Stimulated activated effector memory CD8-positive, alpha-beta T cell treated with anti-CD3 and anti-CD28 coated beads, Interleukin-12 subunit alpha, Interleukin-12 subunit beta, amount 100 ng/mL, for 72 hours (primary cell): Measurements from ENCODE around the gene HDAC4.

ENCODE experiments used
- ATAC-seq: fragments of 150-1000 bp; cut with Tn5 transposase; 2 replicates; pipeline ENCODE4 v1.10.0; 2021
- DNase-seq, 2 donors: peaks; one replicate each; pipeline ENCODE4 v3.0.0; 2021 to 2022; ENCODE audit warnings: low spot score in 2 of 2
- H3K27ac Mint-ChIP-seq: one replicate; pipeline ENCODE4 v1.8.0; 2022; ENCODE audit warnings: mild to moderate bottlenecking, mixed read lengths
- H3K36me3 Mint-ChIP-seq: one replicate; pipeline ENCODE4 v1.8.0; 2022; ENCODE audit warnings: mild to moderate bottlenecking, mixed read lengths
- H3K4me1 Mint-ChIP-seq: one replicate; pipeline ENCODE4 v1.8.0; 2022; ENCODE audit warnings: mixed read lengths
- H3K4me3 Mint-ChIP-seq: one replicate; pipeline ENCODE4 v1.8.0; 2022; ENCODE audit warnings: mild to moderate bottlenecking, mixed read lengths
- H3K9me3 Mint-ChIP-seq: one replicate; pipeline ENCODE4 v1.8.0; 2022; ENCODE audit warnings: mixed read lengths

HDAC4 gene

GRCh38 chr2:239293775-239294430 lies 106.9 kb downstream of the HDAC4 start:
- peaks cover 17% of the 10 kb centered on the region for H3K36me3 Mint-ChIP-seq
- H3K9me3 Mint-ChIP-seq: no peaks in the 10 kb centered on the region
- peaks cover 63% of the 10 kb centered on the region for H3K4me1 Mint-ChIP-seq
- H3K4me3 Mint-ChIP-seq: peak overlapping the region; percentile 64
- DNase-seq (no peak), ATAC-seq (peak; percentile 76)
- H3K27ac Mint-ChIP-seq: peak overlapping the region; percentile 82

- Mint-ChIP-seq H3K36me3 (peaks cover 12% of the 10 kb centered on the region), H3K9me3 (no peaks in the 10 kb centered on the region), H3K27ac (no peak overlapping the region), H3K4me1 (peaks cover 64% of the 10 kb centered on the region), H3K4me3 (no peak overlapping the region)
- no peak for DNase-seq
- ATAC-seq: no peak
Observed at GRCh38 chr2:239292959-239293774, 107.7 kb downstream of the HDAC4 start.

- Mint-ChIP-seq H3K4me3 (no peak overlapping the region), H3K9me3 (no peaks in the 10 kb centered on the region), H3K4me1 (peaks cover 64% of the 10 kb centered on the region), H3K27ac (no peak overlapping the region), H3K36me3 (peaks cover 16% of the 10 kb centered on the region)
- DNase-seq (no peak), ATAC-seq (no peak)
Observed at GRCh38 chr2:239292531-239292930, 108.3 kb downstream of the HDAC4 start.

- ATAC-seq: no peak
- no peaks in the 10 kb centered on the region for H3K9me3 Mint-ChIP-seq
- H3K27ac Mint-ChIP-seq: no peak overlapping the region
- H3K36me3 Mint-ChIP-seq: peaks cover 16% of the 10 kb centered on the region
- no peak for DNase-seq
- no peak overlapping the region for H3K4me3 Mint-ChIP-seq
- peaks cover 67% of the 10 kb centered on the region for H3K4me1 Mint-ChIP-seq
Observed at GRCh38 chr2:239291475-239292350, 109.1 kb downstream of the HDAC4 start.

GRCh38 chr2:239290618-239291474 lies 110.0 kb downstream of the HDAC4 start:
- Mint-ChIP-seq H3K36me3 (peaks cover 13% of the 10 kb centered on the region), H3K4me3 (no peak overlapping the region), H3K9me3 (no peaks in the 10 kb centered on the region), H3K4me1 (peaks cover 69% of the 10 kb centered on the region), H3K27ac (no peak overlapping the region)
- ATAC-seq (no peak), DNase-seq (no peak)

- H3K9me3 Mint-ChIP-seq: no peaks in the 10 kb centered on the region
- peaks cover 73% of the 10 kb centered on the region for H3K4me1 Mint-ChIP-seq
- H3K36me3 Mint-ChIP-seq: peaks cover 10% of the 10 kb centered on the region
- peak; percentile 43 for ATAC-seq
- peak overlapping the region; percentile 24 for H3K27ac Mint-ChIP-seq
- no peak for DNase-seq
- peak overlapping the region; percentile 52 for H3K4me3 Mint-ChIP-seq
Observed at GRCh38 chr2:239289545-239289944, 111.3 kb downstream of the HDAC4 start.

GRCh38 chr2:239288951-239289511 lies 111.8 kb downstream of the HDAC4 start:
- H3K4me3 Mint-ChIP-seq: peak overlapping the region; percentile 52
- H3K4me1 Mint-ChIP-seq: peaks cover 69% of the 10 kb centered on the region
- peak overlapping the region; percentile 24 for H3K27ac Mint-ChIP-seq
- peaks cover 5% of the 10 kb centered on the region for H3K36me3 Mint-ChIP-seq
- peak in 1 of 2 donors; percentile 74 for DNase-seq
- H3K9me3 Mint-ChIP-seq: no peaks in the 10 kb centered on the region
- ATAC-seq: peak; percentile 87

DNA sequence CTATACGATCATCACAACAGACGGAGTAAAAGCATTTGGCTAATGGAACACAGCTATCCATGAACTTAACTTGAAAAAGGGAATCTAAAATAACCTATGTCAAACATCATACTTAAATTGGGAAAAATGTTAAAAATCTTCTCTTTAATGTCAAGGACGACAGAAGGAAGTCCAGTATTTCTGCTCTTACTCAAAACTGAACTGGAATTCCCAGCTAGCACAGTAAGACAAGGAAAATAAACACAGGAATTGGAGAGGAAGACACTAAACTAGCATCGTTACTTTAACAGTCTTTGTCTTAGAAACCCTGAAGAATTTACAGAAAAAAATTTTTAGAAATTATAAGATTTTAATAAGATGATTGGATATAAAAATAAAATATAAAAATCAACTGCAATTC lies 112.6 kb downstream of the HDAC4 start:
- Mint-ChIP-seq H3K36me3 (peaks cover 4% of the 10 kb centered on the region), H3K9me3 (no peaks in the 10 kb centered on the region), H3K4me3 (no peak overlapping the region), H3K4me1 (peaks cover 63% of the 10 kb centered on the region), H3K27ac (no peak overlapping the region)
- no peak for ATAC-seq
- DNase-seq: no peak

DNA sequence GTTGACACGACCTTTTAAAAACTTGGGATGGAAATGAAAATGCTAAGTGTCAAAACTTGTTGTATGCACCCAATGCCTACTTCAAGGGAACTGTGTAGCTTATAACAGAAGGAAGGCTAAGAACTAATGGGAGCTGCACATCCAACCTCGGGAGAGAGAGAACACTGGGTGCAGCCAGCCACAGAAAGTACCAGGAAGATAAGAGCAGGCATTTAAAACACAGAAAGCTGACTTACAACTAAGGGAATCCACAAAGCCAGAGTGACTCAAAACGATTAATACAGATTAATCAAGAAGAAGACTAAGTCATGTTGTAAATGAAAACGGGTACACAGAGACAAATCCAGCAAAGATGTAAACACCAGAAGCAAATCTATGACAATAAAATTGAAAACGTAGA lies 113.4 kb downstream of the HDAC4 start:
- H3K4me1 Mint-ChIP-seq: peaks cover 60% of the 10 kb centered on the region
- H3K9me3 Mint-ChIP-seq: no peaks in the 10 kb centered on the region
- no peak overlapping the region for H3K27ac Mint-ChIP-seq
- H3K4me3 Mint-ChIP-seq: no peak overlapping the region
- ATAC-seq (no peak), DNase-seq (no peak)
- H3K36me3 Mint-ChIP-seq: peaks cover 4% of the 10 kb centered on the region

- H3K9me3 Mint-ChIP-seq: no peaks in the 10 kb centered on the region
- no peak for ATAC-seq
Observed at GRCh38 chr2:239286901-239287300, 113.9 kb downstream of the HDAC4 start.

GRCh38 chr2:239285932-239286230 lies 114.9 kb downstream of the HDAC4 start:
- Mint-ChIP-seq H3K4me1 (peaks cover 60% of the 10 kb centered on the region), H3K36me3 (peaks cover 4% of the 10 kb centered on the region), H3K27ac (no peak overlapping the region), H3K4me3 (peak overlapping the region; percentile 55), H3K9me3 (no peaks in the 10 kb centered on the region)
- no peak for DNase-seq
- ATAC-seq: peak; percentile 39

More at GRCh38 chr2:239286901-239287300, 113.9 kb downstream of the HDAC4 start:
- Mint-ChIP-seq H3K36me3 (peaks cover 4% of the 10 kb centered on the region), H3K4me3 (no peak overlapping the region), H3K27ac (no peak overlapping the region), H3K4me1 (peaks cover 60% of the 10 kb centered on the region)
- DNase-seq: no peak

DNA sequence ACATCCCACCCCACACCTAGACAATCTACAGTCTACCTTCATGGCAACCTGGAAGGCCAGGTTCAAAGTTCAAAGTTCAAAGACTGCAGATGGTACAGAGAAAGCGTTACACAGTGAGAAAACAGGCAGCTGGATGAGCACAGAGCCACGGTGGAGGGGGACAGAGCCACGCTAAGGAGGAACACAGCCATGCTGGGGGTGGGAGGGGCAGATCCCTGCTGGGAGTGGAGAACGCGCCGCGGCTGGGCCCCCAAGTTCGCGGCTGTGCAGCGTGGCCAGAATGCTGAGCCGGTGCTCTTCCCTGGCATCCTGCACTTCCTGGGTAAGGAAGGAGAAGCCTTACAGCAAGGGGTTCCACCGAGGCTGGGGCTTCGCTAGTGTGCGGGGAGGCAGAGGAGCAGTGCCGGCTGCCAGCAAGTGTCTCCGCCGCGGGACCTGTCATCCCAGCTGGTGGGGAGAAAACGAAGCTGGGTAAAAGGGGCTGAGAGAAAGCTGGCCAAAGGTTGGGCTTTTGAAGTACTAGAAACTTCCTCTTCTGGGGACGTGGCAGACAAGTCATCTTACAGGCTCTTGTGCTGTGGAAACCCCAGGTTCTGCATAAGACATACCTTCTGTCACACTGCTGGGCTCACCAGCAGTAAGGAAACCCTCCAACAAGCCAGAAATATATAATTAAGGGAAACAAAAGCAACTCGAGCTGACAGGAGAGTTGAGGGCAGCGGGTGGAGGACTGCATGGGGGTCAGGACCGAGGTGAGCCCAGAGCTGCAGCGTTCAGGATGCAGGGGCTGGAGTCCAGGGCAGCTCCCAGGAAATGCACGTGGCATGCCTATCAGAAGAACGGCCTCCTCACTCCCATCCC lies 115.5 kb downstream of the HDAC4 start:
- no peak overlapping the region for H3K27ac Mint-ChIP-seq
- peaks cover 4% of the 10 kb centered on the region for H3K36me3 Mint-ChIP-seq
- ATAC-seq (peak; percentile 48), DNase-seq (no peak)
- H3K4me1 Mint-ChIP-seq: peaks cover 58% of the 10 kb centered on the region
- peak overlapping the region; percentile 55 for H3K4me3 Mint-ChIP-seq
- H3K9me3 Mint-ChIP-seq: no peaks in the 10 kb centered on the region

DNA sequence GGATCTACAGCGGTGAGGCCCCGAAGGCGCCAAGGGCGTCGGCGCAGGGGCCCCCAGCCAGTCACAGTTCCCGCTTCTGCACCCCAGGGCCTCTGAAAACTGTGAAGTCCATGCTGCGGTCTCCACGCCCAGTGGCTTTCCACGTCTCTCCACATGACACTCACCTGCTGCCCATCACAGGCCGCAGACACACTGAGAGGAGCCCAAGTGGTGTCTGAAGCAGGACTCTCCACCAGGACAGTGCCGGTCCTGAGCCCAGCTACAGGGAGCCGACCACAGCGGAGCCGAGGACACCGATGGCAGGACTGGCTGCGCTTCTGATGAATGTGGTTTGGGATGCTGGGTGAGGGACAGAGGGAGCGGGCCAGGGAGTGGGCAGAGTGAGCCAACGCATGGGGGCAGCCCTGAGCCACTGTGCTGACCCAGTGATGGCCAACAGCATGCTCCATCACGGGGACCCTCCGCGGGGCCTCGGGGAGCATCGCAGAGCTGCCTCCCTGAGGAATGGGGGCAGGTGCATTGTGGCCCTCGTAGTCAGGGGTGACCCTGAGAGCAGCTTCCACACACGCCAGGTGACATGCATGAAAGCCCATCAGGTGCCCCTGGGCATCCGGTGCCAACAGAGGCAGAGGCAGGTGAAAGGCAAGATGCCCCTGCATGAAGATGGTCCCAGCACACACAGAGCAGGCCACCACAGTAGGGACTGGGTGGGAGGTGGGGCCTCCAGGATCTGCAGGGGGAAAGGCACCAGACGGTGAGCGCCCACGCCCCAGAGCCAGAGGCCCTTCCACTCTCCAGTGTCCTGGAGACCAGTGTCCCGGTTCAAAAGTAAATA lies 116.6 kb downstream of the HDAC4 start:
- Mint-ChIP-seq H3K27ac (no peak overlapping the region), H3K9me3 (no peaks in the 10 kb centered on the region), H3K36me3 (peaks cover 4% of the 10 kb centered on the region), H3K4me3 (peak overlapping the region; percentile 55), H3K4me1 (peaks cover 47% of the 10 kb centered on the region)
- DNase-seq (no peak), ATAC-seq (no peak)
